ENCODE measurements around the gene TNF. TPM values are rescaled to one million over a fixed set of nuclear protein-coding genes. Genes with fewer than 3 reads are reported as not detected.

Gene TNF
- total and polyA plus RNA-seq, 2 of the 13 experiments (the other 11 are each of a cell fraction or from before 2014, with no cell fraction given) = not detected

DNA sequence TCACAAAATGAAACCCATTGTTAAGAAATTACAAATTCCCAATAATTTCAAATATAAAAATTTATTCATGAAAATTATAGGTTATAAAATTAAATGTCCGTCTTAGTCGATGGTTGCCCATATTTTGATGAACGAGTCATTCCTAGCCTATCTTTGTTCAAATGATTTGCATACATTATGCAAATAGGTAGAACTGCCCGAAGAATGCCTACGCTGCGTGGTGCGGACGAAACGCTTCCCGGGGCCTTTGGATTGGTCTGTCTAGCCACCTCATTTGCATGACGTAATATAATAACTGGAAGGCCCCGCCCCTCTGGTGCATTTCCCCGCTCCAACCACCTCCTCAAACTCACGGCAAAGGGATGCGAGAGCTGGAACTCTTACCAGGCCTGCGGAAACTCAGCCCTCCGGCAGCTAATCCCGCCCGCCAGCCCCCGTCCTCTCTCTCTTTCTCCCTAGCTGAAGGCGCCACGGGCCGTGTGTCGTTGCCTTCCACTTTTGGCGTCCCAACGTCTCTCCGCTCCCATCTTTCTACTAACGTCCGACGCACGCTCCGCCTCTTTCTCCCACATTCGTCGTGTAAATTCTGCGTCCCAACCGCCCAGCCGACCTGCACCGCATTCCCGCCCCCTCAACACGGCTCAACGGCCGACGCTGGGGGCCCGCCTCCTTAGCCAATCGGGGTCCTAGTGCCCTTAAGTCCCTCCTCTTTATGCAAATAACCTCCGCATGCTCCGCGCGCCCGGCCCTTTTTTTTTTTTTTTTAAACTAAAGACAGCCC, 44.6 kb downstream of the TNF start (continued):
- TF ChIP-seq MEIS1 (CRISPR knock-in tag; IDR thresholded peaks at IDR 0.05; ENCODE audit: borderline replicate concordance) (peak; percentile 87; the same call in 1 of the 2 replicates), ZNF225 (CRISPR knock-in tag; IDR thresholded peaks at IDR 0.05) (peak; percentile 54; the same call in 1 of the 2 replicates), ZMYM3 (CRISPR knock-in tag; IDR thresholded peaks at IDR 0.05) (peak; percentile 35; the same call in 1 of the 2 replicates), KAT7 (CRISPR knock-in tag; IDR thresholded peaks at IDR 0.05; ENCODE audit: borderline replicate concordance) (no peak), SMARCE1 (IDR thresholded peaks at IDR 0.05; ENCODE audit: borderline replicate concordance) (no peak), REL (CRISPR knock-in tag; conservative IDR thresholded peaks at IDR 0.05) (peak; percentile 73; the same call in 1 of the 2 replicates), ZNF839 (CRISPR knock-in tag; IDR thresholded peaks at IDR 0.05; ENCODE audit: borderline replicate concordance) (no peak), HNRNPUL1 (IDR thresholded peaks at IDR 0.05; ENCODE audit: low read depth, low read length) (no peak), ZNF101 (CRISPR knock-in tag; IDR thresholded peaks at IDR 0.05; ENCODE audit: borderline replicate concordance, low read depth) (no peak), BHLHE40 (IDR thresholded peaks at IDR 0.05; ENCODE audit: low read length) (no peak; the same call in 1 of the 2 replicates), NR2F6 (IDR thresholded peaks at IDR 0.05) (no peak), NR2F6 (CRISPR knock-in tag; IDR thresholded peaks at IDR 0.05) (peak; percentile 38; the same call in 1 of the 2 replicates), ZNF253 (CRISPR knock-in tag; IDR thresholded peaks at IDR 0.05; ENCODE audit: borderline replicate concordance) (no peak), ZBTB38 (CRISPR knock-in tag; IDR thresholded peaks at IDR 0.05) (peak; percentile 86), ZNF317 (CRISPR knock-in tag; IDR thresholded peaks at IDR 0.05) (peak; percentile 78), ZNF775 (CRISPR knock-in tag; IDR thresholded peaks at IDR 0.05; ENCODE audit: borderline replicate concordance) (0 out of 2 replicates have a peak, but pooled peaks have one; percentile 25), PHB2 (IDR thresholded peaks at IDR 0.05; ENCODE audit: partially characterized antibody) (no peak), TBL1XR1 (IDR thresholded peaks at IDR 0.05; ENCODE audit: borderline replicate concordance, low read length, partially characterized antibody) (peak; percentile 78), CENPT (CRISPR knock-in tag; IDR thresholded peaks at IDR 0.05; ENCODE audit: low read depth) (peak; percentile 67; the same call in 1 of the 2 replicates), CEBPG (CRISPR knock-in tag; IDR thresholded peaks at IDR 0.05) (peak; percentile 9; the same call in 1 of the 2 replicates), ZNF619 (CRISPR knock-in tag; IDR thresholded peaks at IDR 0.05) (no peak; the same call in 1 of the 2 replicates)
- TF ChIP-seq, protein P1, sequence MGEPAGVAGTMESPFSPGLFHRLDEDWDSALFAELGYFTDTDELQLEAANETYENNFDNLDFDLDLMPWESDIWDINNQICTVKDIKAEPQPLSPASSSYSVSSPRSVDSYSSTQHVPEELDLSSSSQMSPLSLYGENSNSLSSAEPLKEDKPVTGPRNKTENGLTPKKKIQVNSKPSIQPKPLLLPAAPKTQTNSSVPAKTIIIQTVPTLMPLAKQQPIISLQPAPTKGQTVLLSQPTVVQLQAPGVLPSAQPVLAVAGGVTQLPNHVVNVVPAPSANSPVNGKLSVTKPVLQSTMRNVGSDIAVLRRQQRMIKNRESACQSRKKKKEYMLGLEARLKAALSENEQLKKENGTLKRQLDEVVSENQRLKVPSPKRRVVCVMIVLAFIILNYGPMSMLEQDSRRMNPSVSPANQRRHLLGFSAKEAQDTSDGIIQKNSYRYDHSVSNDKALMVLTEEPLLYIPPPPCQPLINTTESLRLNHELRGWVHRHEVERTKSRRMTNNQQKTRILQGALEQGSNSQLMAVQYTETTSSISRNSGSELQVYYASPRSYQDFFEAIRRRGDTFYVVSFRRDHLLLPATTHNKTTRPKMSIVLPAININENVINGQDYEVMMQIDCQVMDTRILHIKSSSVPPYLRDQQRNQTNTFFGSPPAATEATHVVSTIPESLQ (CRISPR knock-in tag; conservative IDR thresholded peaks at IDR 0.05) = peak; percentile 50; the same call in 1 of the 2 replicates
- TF ChIP-seq, protein P2, sequence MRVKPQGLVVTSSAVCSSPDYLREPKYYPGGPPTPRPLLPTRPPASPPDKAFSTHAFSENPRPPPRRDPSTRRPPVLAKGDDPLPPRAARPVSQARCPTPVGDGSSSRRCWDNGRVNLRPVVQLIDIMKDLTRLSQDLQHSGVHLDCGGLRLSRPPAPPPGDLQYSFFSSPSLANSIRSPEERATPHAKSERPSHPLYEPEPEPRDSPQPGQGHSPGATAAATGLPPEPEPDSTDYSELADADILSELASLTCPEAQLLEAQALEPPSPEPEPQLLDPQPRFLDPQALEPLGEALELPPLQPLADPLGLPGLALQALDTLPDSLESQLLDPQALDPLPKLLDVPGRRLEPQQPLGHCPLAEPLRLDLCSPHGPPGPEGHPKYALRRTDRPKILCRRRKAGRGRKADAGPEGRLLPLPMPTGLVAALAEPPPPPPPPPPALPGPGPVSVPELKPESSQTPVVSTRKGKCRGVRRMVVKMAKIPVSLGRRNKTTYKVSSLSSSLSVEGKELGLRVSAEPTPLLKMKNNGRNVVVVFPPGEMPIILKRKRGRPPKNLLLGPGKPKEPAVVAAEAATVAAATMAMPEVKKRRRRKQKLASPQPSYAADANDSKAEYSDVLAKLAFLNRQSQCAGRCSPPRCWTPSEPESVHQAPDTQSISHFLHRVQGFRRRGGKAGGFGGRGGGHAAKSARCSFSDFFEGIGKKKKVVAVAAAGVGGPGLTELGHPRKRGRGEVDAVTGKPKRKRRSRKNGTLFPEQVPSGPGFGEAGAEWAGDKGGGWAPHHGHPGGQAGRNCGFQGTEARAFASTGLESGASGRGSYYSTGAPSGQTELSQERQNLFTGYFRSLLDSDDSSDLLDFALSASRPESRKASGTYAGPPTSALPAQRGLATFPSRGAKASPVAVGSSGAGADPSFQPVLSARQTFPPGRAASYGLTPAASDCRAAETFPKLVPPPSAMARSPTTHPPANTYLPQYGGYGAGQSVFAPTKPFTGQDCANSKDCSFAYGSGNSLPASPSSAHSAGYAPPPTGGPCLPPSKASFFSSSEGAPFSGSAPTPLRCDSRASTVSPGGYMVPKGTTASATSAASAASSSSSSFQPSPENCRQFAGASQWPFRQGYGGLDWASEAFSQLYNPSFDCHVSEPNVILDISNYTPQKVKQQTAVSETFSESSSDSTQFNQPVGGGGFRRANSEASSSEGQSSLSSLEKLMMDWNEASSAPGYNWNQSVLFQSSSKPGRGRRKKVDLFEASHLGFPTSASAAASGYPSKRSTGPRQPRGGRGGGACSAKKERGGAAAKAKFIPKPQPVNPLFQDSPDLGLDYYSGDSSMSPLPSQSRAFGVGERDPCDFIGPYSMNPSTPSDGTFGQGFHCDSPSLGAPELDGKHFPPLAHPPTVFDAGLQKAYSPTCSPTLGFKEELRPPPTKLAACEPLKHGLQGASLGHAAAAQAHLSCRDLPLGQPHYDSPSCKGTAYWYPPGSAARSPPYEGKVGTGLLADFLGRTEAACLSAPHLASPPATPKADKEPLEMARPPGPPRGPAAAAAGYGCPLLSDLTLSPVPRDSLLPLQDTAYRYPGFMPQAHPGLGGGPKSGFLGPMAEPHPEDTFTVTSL (CRISPR knock-in tag; IDR thresholded peaks at IDR 0.05; ENCODE audit: borderline replicate concordance) = no peak
